ENCODE data around the gene RAB11FIP3. TPM values are rescaled to one million over a fixed set of nuclear protein-coding genes. Genes with fewer than 3 reads are reported as not detected.
A peak's percentile ranks its signal among the peaks of the same experiment; 100 is the strongest.
"Not testable (repeated sequence)": the region's sequence is repeated elsewhere in the genome, so short reads cannot be mapped to it uniquely, and the experiment has no call there.

RAB11FIP3 gene
- total RNA-seq, 2 donors from 2014 or later: 33.2 to 93.2 TPM

GRCh38 chr16:473046-474043 lies 47.9 kb downstream of the RAB11FIP3 start:
- H3K36me3 ChIP-seq: no peaks in the 10 kb centered on the region
- peaks cover 5% of the 10 kb centered on the region for H3K4me1 ChIP-seq (replicated peaks)
- H3K9me3 ChIP-seq: no peaks in the 10 kb centered on the region
- TF ChIP-seq CTCF (IDR thresholded peaks at IDR 0.05) (no peak), POLR2AphosphoS5 (IDR thresholded peaks at IDR 0.05) (no peak), POLR2A (IDR thresholded peaks at IDR 0.05) (no peak)
- no peak for DNase-seq (ENCODE audit: low spot score)
- 81% methylated on average over 32 of the region's 32 CpGs for WGBS
- intact Hi-C loops (cut with DNase I): no loop called here
- no peak overlapping the region for H3K27ac ChIP-seq
- H3K4me3 ChIP-seq: no peak overlapping the region
- H3K27me3 ChIP-seq (replicated peaks; ENCODE audit: insufficient read depth): no peaks in the 10 kb centered on the region

GRCh38 chr16:474420-475122 lies 49.1 kb downstream of the RAB11FIP3 start:
- H3K36me3 ChIP-seq: no peaks in the 10 kb centered on the region
- no peak for DNase-seq (ENCODE audit: low spot score)
- H3K9me3 ChIP-seq: no peaks in the 10 kb centered on the region
- intact Hi-C loops (cut with DNase I): no loop called here
- H3K4me3 ChIP-seq: no peak overlapping the region
- WGBS: 82% methylated on average over 19 of the region's 19 CpGs
- H3K27me3 ChIP-seq (replicated peaks; ENCODE audit: insufficient read depth): no peaks in the 10 kb centered on the region
- H3K4me1 ChIP-seq (replicated peaks): peaks cover 5% of the 10 kb centered on the region
- TF ChIP-seq POLR2A (IDR thresholded peaks at IDR 0.05) (no peak), CTCF (IDR thresholded peaks at IDR 0.05) (no peak), POLR2AphosphoS5 (IDR thresholded peaks at IDR 0.05) (no peak)
- H3K27ac ChIP-seq: no peak overlapping the region

DNA sequence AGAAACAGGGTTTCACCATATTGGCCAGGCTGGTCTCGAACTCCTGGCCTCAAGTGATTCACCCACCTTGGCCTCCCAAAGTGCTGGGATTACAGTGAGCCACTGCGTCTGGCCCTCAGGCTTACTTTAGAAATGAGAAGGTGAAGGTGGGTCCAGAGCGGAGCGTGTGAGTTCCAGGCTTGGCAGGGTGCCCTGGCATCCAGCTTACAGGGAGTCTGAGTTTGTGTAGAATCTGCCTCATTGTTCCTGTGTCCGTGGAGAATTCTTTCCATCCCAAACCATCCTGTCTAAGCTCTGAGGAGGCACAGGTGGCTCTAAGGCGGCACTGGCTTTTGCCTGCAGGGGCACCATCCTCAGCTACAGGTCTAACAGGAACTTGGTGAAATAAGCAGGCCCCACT lies 50.6 kb downstream of the RAB11FIP3 start:
- DNase-seq (ENCODE audit: low spot score): no peak
- Histone ChIP-seq H3K4me1 (replicated peaks) (peaks cover 5% of the 10 kb centered on the region), H3K27me3 (replicated peaks; ENCODE audit: insufficient read depth) (no peaks in the 10 kb centered on the region), H3K27ac (no peak overlapping the region), H3K4me3 (no peak overlapping the region), H3K9me3 (no peaks in the 10 kb centered on the region), H3K36me3 (no peaks in the 10 kb centered on the region)
- intact Hi-C loops (cut with DNase I): no loop called here
- 62% methylated on average over 6 of the region's 6 CpGs for WGBS
- TF ChIP-seq POLR2AphosphoS5 (IDR thresholded peaks at IDR 0.05): no peak
- no peak for TF ChIP-seq CTCF (IDR thresholded peaks at IDR 0.05)
- no peak for TF ChIP-seq POLR2A (IDR thresholded peaks at IDR 0.05)

DNA sequence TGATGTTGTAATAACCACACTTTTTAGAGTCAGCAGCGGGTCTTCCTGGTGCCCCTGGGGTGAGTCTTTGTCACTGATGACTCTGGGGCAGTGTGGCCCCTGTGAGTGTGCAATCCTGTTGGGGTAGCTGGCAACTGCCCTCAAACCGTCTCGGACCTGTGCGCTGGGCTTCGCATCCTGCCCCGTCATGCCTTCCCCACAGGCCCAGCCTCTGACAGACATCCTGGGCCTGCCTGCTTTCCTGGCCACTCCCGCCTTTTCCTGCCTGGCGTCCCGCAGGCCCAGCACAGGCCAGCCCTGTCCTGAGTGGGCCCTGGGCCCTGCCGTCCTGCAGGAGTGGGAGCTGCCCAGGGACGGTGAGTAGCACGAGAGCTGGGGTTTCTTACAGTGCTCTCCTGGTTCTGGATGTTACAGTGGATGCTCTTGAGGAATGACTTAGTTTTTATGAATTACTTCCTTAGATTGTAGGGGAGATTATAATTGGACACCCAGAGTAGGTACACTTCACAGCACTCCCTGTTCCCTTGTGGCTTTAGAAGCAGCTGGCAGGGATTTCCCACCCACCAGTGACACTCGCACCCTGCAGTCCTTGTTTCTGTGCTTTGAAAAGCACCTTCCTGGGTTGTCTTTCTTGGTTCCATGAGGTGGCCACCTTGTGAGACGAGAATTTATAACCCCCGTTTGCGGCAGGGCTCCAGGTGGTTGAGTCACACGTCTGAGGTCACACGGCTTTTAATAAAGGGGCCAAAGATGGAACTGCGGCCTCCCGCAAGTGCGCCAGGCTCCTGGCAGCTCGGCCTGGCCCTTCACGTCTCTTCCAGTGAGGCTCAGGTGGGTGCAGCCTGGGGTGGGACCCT lies 52.1 kb downstream of the RAB11FIP3 start:
- Histone ChIP-seq H3K4me3 (no peak overlapping the region), H3K9me3 (no peaks in the 10 kb centered on the region), H3K27me3 (replicated peaks; ENCODE audit: insufficient read depth) (no peaks in the 10 kb centered on the region), H3K27ac (peak overlapping the region; percentile 13 to 26), H3K4me1 (replicated peaks) (peaks cover 5% of the 10 kb centered on the region), H3K36me3 (no peaks in the 10 kb centered on the region)
- TF ChIP-seq POLR2A (IDR thresholded peaks at IDR 0.05) (no peak), POLR2AphosphoS5 (IDR thresholded peaks at IDR 0.05) (peak; percentile 35)
- 67% methylated on average over 23 of the region's 23 CpGs for WGBS
- DNase-seq (ENCODE audit: low spot score): no peak
- intact Hi-C loops (cut with DNase I): no loop called here

DNA sequence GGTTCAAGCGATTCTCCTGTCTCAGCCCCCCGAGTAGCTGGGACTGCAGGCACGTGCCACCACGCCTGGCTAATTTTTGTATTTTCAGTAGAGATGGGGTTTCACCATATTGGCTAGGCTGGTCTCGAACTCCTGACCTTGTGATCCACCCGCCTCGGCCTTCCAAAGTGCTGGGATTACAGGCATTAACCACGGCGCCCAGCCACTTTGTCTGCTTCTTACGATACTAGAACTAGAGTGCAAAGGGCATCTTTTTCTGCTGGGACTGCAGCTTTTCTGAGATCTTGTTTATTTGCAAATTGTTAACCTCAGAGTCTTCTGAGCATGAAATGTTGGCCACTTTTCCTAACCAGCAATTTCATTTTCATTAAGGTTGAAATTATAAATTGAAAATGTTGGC lies 52.8 kb downstream of the RAB11FIP3 start:
- H3K4me1 ChIP-seq (replicated peaks); H3K4me3 ChIP-seq; DNase-seq (ENCODE audit: low spot score); intact Hi-C loops (cut with DNase I); H3K9me3 ChIP-seq; H3K27me3 ChIP-seq (replicated peaks; ENCODE audit: insufficient read depth); H3K36me3 ChIP-seq: not testable (repeated sequence)
- 95% methylated on average over 10 of the region's 10 CpGs for WGBS
- peak overlapping the region in 1 of 2 donors; percentile 26 for H3K27ac ChIP-seq

Data from prostate gland (tissue), 2 donors.